ENCODE measurements around the gene PPFIA1.

DNA sequence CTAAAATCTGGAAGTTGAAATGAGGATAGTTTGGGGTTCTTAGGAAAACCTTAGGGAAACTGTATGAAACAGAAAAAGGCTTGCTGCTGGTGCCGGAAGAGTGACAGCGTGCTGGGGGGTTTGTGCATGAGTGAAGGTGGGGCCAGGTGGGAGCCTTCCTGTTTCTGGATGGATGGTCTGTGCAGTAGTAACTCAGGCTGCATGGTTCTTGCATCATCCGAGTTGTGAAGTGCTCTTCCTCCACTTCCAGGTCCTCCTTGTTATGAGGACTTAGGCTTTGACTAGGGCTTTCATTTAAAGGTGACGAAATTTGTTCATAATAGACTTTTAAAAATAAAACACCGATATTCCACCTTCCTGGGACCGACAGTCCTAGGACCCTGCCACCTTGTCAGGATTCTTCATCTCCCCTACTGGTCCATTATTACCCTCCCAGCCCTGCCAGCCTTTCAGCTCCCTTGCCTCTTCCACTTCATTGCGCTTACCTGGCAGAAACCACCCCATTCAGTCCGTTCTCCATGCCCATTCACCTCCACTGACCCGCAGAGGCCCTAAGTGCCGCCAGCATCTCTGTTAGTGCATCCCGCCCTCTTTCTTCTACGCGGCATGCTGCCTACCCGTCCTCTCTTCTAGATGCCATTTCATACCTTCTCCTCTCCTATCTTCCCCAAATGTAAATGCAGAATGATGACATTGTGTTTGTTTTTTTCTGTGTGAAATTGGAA lies 47.3 kb downstream of the PPFIA1 start:
- TF ChIP-seq CBX5 (IDR thresholded peaks at IDR 0.05; ENCODE audit: low read depth, low read length) (no peak), JUND (IDR thresholded peaks at IDR 0.05; ENCODE audit: low read length) (no peak), MAFK (IDR thresholded peaks at IDR 0.05; ENCODE audit: low read depth, low read length) (no peak), EZH2 (IDR thresholded peaks at IDR 0.05; ENCODE audit: low read depth, low read length, severe bottlenecking) (no peak), POLR2A (IDR thresholded peaks at IDR 0.05; ENCODE audit: control extremely low read depth in 1 of 2, low read depth in 2 of 2, low read length in 2 of 2) (no peak), YY1 (IDR thresholded peaks at IDR 0.05; ENCODE audit: low read depth, low read length) (no peak), HDAC2 (IDR thresholded peaks at IDR 0.05; ENCODE audit: borderline replicate concordance in 1 of 2, low read depth in 2 of 2, low read length in 2 of 2) (no peak), TAF1 (IDR thresholded peaks at IDR 0.05; ENCODE audit: low read depth, low read length) (no peak), POLR2AphosphoS5 (IDR thresholded peaks at IDR 0.05; ENCODE audit: low read depth, low read length) (no peak), GABPA (IDR thresholded peaks at IDR 0.05; ENCODE audit: borderline replicate concordance, insufficient read depth, low read length) (no peak), GTF2F1 (IDR thresholded peaks at IDR 0.05; ENCODE audit: borderline replicate concordance, low read depth, low read length) (no peak)
- TF ChIP-seq, protein P1, sequence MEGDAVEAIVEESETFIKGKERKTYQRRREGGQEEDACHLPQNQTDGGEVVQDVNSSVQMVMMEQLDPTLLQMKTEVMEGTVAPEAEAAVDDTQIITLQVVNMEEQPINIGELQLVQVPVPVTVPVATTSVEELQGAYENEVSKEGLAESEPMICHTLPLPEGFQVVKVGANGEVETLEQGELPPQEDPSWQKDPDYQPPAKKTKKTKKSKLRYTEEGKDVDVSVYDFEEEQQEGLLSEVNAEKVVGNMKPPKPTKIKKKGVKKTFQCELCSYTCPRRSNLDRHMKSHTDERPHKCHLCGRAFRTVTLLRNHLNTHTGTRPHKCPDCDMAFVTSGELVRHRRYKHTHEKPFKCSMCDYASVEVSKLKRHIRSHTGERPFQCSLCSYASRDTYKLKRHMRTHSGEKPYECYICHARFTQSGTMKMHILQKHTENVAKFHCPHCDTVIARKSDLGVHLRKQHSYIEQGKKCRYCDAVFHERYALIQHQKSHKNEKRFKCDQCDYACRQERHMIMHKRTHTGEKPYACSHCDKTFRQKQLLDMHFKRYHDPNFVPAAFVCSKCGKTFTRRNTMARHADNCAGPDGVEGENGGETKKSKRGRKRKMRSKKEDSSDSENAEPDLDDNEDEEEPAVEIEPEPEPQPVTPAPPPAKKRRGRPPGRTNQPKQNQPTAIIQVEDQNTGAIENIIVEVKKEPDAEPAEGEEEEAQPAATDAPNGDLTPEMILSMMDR (IDR thresholded peaks at IDR 0.05; ENCODE audit: control extremely low read depth in 1 of 3, insufficient read depth in 1 of 3, low read depth in 1 of 3, low read length in 3 of 3) = no peak

Measured in H1 (cell line).